Activated CD8-positive, alpha-beta memory T cell treated with anti-CD3 and anti-CD28 coated beads, Interleukin-2, amount 50 U/mL, for 24 hours (primary cell): ENCODE results near the gene IRX1.

Experiments used
- DNase-seq: peaks from one replicate; pipeline ENCODE4 v3.0.0-alpha.2; 2020; ENCODE audit errors: extremely low read depth

Gene IRX1

GRCh38 chr5:3650320-3650719 lies 54.7 kb downstream of the IRX1 start:
- DNase-seq, result no peak

GRCh38 chr5:3650868-3651267 lies 55.2 kb downstream of the IRX1 start:
- DNase-seq, result no peak
